ENCODE measurements around the gene KRTAP9-8.
"Not testable (repeated sequence)": the region's sequence is repeated elsewhere in the genome, so short reads cannot be mapped to it uniquely, and the experiment has no call there.

Gene KRTAP9-8

GRCh38 chr17:41255381-41256290 is 17.8 kb downstream of the KRTAP9-8 start, which contains the start of gene KRTAP9-9:
KRTAP9-9 (plus strand) TSS chr17:41255384.
- not testable (repeated sequence) for DNase-seq (ENCODE audit: low read depth in 2 of 2)

GRCh38 chr17:41256291-41256685 is 18.5 kb downstream of the KRTAP9-8 start:
- DNase-seq (ENCODE audit: low read depth in 2 of 2), result no peak

- no peak for DNase-seq (ENCODE audit: low read depth in 2 of 2)
These were observed 20.6 kb downstream of the KRTAP9-8 start for GRCh38 chr17:41258406-41258805.

DNA sequence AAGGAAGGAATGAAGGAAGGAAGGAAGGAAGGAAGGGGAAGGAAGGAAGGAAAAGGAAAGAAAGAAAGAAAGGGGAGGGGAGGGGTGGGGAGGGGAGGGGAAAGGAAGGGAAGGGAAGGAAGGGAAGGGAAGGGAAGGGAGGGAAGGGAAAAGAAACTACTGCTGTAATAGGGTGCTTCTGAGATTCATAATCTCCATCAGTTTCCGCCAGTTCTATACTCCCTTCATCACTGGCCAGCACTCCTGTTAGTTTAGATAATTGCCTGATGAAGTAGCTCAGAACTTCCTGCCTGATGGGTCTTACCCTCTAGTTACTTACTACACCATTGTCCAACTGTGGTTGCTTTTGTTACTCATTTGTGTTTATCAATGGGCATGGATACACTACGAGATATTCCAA is 25.4 kb downstream of the KRTAP9-8 start:
- DNase-seq (ENCODE audit: low read depth in 2 of 2), result no peak

- DNase-seq (ENCODE audit: low read depth in 2 of 2), result no peak
These were observed 26.8 kb downstream of the KRTAP9-8 start for GRCh38 chr17:41264599-41264998.

GRCh38 chr17:41265078-41265477 is 27.3 kb downstream of the KRTAP9-8 start, which contains the start of gene KRTAP9-6:
KRTAP9-6 (plus strand) TSS chr17:41265378; CDS start chr17:41265378, 0 bp downstream.
- DNase-seq (ENCODE audit: low read depth in 2 of 2), result no peak

GRCh38 chr17:41267711-41268110 is 29.9 kb downstream of the KRTAP9-8 start:
- DNase-seq (ENCODE audit: low read depth in 2 of 2), result no peak

DNA sequence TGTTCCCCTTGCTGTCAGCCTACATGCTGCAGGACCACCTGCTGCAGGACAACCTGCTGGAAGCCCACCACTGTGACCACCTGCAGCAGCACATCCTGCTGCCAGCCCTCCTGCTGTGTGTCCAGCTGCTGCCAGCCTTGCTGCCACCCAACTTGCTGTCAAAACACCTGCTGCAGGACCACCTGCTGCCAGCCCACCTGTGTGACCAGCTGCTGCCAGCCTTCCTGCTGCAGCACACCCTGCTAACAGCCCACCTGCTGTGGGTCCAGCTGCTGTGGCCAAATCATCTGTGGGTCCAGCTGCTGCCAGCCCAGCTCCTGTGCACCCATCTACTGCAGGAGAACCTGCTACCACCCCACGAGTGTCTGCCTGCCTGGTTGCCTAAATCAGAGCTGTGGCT is 33.5 kb downstream of the KRTAP9-8 start:
- not testable (repeated sequence) for DNase-seq (ENCODE audit: low read depth in 2 of 2)

GRCh38 chr17:41271858-41272257 is 34.1 kb downstream of the KRTAP9-8 start:
- DNase-seq (ENCODE audit: low read depth in 2 of 2), result no peak

GRCh38 chr17:41275648-41276190 is 37.9 kb downstream of the KRTAP9-8 start, which contains the start of gene KRTAP9-7:
KRTAP9-7 (plus strand) TSS chr17:41275698; CDS start chr17:41275698, 0 bp downstream.
- not testable (repeated sequence) for DNase-seq (ENCODE audit: low read depth in 2 of 2)

DNA sequence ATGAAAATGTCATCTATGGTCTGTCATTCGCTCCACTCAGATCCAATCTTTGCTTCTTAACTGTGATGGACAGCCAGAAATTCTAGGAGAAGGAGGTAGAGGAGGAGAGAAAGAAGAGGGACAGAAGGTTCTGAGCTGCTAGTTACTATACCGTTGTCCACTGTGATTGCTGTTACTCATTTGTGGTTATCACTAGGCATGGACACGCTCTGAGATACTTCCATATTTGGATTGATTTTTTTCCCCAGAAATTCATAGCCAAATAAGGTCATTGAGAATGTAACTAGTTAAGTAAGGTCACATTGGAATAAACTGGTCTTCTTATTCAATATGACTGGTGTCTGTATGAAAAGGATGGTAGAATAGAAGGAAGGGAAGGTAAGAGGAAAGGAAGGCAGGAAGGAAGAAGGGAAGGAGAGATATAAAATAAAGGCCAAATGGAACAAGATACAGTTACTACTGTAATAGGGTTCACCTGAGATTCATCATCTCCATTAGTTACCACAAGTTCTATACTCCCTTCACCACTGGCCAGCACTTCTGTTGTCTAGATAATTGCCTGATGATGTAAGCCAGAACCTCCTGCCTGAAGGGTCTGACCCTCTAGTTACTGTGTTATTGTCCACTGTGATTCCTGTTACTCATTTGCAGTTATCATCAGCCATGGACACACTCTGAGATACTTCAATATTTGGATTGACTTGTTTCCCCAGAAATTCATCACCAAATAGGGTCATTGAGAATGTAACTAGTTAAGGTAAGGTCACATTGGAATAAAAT is 40.6 kb downstream of the KRTAP9-8 start:
- no peak for DNase-seq (ENCODE audit: low read depth in 2 of 2)

DNA sequence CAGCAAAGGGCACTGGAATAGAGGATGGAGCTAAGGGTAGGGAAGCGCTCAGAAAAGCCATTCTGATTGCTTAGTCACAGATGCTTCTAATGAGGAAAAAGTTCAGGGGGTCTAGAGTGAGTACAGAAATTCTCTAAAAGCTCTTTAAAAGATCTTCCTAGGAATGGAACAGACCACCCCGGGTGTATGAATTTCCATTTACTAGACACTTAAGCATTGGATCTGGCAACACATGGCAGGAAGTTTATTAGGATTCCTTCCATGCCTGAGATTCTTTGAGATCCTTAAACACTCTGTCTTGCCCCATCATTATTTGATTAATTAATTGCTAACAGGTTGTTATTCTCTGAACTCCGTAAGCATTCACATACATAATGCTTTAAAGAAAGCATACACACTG is 46.2 kb downstream of the KRTAP9-8 start:
- no peak for DNase-seq (ENCODE audit: low read depth in 2 of 2)

DNA sequence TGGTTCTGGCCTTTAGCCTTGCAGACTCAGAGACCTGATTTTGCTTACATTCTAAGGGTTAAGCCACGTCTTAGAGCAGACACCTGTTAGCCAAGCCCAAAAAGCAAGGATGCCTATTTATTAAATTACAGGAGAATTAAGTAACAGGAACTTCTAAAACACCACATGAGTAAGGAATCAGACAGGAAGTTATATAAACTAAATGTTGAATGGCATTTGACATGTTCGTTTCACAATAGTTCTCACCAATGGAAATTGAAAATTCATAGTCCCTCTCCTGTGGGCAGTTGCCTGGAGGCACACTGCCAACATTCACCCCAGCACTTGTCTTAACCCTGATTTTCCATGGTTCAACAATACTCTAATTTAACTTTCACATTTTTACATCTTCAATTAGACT is 46.7 kb downstream of the KRTAP9-8 start:
- DNase-seq (ENCODE audit: low read depth in 2 of 2), result no peak

GRCh38 chr17:41287050-41287449 is 49.3 kb downstream of the KRTAP9-8 start:
- no peak for DNase-seq (ENCODE audit: low read depth in 2 of 2)

Measured in stimulated activated CD8-positive, alpha-beta memory T cell treated with anti-CD3 and anti-CD28 coated beads, Interleukin-7, amount 100 ng/mL, for 4 hours (primary cell).